Bone marrow (tissue), 2 donors: ENCODE data around the gene KDM4B.

Source experiments
- DNase-seq, 2 donors: peaks; one replicate each; lab custom pipeline; 2025; lab: John Stamatoyannopoulos, UW

Gene KDM4B

DNA sequence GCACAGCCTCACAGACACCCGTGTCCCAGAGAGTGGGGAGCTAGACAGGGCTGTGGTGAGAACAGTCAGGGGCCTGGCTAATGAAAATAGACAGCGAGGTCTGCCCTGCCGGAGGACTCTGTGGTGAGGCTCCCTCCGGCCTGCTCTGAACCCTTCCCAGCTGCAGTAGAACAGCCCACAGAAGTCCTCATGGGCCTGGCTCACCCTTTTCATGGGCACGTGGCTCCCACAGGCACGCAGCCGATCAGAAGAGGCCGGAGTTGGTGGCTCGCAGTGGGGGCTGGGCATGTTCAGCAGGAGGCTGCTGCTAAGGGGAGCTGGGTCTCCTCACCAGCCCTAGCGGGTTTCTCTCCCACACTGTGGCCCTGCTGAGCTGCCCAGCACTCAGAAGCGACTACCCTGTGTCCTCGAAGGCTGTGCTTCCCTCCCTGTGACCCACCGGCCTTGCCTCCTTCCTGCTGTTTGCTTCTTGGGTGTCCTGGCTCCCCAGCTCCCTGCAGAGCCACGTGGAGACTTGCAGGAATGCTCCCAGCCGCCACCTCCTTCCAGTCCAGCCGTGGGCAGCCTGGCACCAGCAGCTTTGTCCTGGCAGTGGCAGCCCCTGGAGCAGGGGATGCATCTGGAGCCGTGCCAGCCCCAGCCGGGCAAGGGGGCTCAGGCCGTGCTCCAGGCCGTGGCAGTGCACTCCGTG, 138.7 kb downstream of the KDM4B start:
- DNase-seq, result no peak

- no peak for DNase-seq
Observed at GRCh38 chr19:5108123-5108596, 139.2 kb downstream of the KDM4B start.

GRCh38 chr19:5108866-5109265, 140.0 kb downstream of the KDM4B start:
- DNase-seq, result no peak

DNA sequence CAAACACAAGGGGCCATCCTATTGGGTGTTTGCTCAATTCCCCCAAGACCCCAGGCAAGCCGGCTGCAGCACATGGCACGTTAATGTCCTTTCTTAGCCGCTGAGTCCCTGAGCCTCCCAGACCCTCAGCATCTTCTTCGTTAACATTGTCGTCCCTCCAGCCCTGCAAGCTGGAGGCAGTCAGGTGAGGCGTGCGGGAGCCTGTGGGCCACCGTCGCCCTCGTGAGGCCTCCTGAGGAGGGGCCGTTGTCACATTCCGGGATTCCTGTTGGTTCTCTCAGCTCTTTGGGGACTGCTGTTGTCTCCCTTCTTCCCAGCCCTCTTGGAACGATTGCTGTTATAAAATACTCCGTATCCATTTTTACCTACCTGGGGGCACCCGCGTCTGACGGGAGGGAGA, 140.6 kb downstream of the KDM4B start:
- no peak for DNase-seq

GRCh38 chr19:5110546-5110945, 141.6 kb downstream of the KDM4B start:
- DNase-seq, result no peak

DNA sequence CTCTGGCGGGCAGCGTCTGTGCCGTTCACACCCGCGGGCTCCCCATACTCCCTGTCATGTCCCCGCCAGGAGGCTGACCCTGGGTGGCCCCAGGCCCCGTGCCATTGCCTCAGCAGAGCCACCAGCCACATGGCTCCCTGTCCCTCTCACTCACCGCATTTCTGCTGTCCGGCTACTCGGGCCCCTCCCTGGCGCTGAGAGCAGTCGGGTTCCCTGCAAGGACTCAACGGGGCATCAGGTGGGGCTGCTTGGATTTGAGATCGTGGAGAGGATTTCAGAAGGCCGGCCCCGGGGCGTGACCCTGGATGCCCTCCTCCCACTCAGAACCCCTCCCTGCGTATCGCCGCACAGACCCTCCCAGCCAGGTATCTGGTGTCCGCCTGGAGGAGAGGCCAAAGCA, 142.1 kb downstream of the KDM4B start:
- DNase-seq, result no peak

DNA sequence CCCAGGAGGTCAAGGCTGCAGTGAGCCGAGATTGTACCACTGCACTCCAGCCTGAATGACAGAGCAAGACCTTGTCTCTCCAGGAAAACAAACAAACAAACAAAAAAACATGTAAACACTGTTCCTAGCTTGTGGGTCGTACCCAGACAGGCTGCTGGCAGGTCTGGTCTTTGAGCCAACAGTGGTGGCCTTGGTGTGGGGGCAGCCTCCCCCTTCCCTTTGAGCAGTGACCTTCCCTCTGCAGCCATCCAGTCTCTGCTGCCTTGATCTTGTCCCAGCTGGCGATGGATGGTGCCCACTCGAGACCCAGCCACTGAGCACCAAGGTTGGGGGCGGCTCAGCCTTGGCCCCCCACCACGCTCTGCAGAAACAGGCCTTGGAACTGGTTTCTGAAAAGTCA, 143.3 kb downstream of the KDM4B start:
- no peak for DNase-seq

GRCh38 chr19:5112681-5113575, 144.0 kb downstream of the KDM4B start:
- DNase-seq, result no peak

DNA sequence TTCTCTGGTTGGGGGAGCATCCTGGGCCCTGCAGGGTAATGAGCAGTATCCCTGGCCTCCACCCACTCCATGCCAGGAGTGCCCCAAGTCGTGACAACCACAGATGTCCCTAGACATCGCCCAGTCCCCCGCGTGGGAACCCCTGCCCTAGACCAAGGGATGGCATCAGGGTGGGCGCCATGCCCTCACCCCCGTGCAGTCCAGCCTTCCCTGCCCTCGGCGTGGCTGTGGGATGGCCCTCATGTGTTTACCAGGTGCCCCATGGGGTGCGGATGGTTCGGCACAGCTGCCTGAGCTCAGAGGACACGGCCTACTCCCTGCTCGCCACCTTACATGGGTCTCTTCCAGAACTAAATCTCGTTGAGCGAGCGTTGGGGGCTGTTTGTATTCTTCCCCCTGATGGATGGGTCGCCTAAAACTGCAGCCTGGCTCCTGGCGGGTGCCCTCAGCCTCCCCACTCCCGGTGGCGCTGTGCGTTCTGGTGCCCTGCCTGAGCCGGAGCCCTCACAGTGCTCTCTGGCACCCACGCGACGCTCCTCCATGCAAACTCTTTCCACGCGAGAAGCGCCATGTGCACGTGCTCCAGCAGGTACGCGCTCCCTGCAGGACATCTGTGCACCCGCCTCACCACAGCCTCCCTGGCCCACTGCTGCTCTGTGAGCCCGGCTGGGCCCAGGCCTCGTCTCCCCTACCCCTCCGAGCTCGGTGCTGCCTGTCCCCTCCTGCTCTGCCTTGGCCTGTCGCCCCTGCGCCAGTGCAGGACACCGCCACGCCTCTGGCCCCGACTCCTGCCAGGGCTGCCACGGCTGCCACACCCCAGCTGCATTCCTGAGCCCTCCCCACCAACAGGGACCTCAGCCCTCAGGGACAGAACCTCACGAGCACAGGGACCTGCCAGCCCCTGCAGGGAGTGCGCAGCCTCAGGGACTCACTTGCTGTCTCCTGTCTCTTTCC, 145.0 kb downstream of the KDM4B start:
- no peak for DNase-seq

- DNase-seq, result no peak
Observed at GRCh38 chr19:5114727-5115126, 145.8 kb downstream of the KDM4B start.

GRCh38 chr19:5115351-5115750, 146.4 kb downstream of the KDM4B start:
- no peak for DNase-seq

DNA sequence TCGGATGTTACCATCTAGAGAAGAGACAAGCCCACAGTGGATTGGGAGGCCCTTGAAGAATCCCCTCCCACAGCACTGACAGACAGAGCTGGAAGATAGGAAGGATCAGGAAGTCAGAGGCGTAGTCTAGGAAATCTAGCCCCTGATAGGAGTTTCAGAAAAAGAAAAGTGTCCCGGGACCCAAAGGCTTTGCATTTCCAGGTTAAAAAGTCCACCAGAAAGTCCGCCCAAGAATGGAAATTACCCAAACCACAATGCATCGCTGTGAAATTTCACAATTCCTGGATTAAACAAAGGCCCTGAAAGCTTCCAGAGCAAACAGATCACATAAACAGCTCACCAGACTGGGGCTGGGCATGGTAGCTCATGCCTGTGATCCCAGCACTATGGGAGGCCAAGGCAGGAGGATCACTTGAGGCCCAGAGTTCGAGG, 146.9 kb downstream of the KDM4B start:
- DNase-seq, result no peak

GRCh38 chr19:5116292-5116691, 147.4 kb downstream of the KDM4B start:
- DNase-seq, result no peak

DNA sequence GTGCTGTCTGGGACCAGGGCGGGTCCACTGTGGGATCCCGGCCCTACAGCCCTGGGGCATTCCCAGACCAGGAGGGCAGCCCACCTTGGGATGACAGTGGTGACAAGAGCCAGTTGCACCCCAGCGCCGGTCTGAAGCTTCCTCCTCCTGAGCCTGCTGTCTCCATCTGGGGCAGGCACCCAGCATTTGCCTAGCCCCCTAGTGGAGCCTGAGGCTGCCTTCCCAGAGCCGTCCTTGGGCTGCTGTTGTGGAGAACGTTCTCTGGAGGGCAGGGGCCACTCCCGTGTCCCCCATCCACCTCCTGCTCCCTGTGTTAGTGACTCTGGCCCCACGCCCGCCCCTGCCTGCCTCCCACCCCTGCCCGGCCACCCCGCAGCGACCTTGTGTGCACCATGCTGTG, 148.5 kb downstream of the KDM4B start:
- DNase-seq, result no peak

GRCh38 chr19:5118026-5118425, 149.1 kb downstream of the KDM4B start:
- no peak for DNase-seq

- DNase-seq, result no peak
Observed at GRCh38 chr19:5119297-5119998, 150.5 kb downstream of the KDM4B start.

DNA sequence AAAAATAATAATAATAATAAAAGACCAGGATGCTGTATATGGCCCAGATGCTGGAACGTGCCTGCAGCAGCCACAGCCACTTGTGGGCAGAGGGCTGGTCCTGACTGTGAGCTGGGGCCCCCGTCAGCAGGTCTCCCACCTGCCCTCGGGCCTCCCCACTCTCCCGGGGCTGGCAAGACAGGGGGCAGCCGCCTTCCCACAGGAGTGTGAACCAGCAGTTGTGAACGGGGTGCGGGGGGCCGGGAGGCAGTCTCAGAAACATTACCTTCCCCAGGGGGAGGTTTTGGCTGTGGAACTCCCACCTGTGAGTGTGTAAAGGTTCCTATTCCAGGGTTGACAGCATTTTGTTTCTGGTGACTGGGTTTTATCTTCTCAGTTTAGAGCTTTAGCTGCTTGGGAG, 151.4 kb downstream of the KDM4B start:
- DNase-seq, result no peak

DNA sequence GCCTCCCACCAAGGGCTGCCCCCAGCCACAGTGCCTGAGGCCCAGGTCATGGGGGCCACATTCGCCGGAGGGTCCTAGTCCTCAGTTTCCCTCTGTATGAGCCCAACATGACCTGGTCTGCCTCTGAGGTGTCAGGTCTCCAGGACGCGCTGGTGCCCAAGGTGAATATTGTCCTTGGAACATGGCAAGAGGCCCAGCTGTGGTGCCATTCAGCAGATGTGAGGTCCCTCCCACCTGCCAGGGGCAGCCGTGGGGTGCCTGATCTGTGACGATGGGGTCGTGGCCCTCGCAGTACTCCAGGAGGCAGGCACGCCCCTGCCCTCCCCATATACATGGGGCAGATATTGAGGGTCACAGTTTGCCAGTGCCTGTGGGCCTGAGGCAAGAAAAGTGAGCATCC, 151.9 kb downstream of the KDM4B start:
- no peak for DNase-seq

DNA sequence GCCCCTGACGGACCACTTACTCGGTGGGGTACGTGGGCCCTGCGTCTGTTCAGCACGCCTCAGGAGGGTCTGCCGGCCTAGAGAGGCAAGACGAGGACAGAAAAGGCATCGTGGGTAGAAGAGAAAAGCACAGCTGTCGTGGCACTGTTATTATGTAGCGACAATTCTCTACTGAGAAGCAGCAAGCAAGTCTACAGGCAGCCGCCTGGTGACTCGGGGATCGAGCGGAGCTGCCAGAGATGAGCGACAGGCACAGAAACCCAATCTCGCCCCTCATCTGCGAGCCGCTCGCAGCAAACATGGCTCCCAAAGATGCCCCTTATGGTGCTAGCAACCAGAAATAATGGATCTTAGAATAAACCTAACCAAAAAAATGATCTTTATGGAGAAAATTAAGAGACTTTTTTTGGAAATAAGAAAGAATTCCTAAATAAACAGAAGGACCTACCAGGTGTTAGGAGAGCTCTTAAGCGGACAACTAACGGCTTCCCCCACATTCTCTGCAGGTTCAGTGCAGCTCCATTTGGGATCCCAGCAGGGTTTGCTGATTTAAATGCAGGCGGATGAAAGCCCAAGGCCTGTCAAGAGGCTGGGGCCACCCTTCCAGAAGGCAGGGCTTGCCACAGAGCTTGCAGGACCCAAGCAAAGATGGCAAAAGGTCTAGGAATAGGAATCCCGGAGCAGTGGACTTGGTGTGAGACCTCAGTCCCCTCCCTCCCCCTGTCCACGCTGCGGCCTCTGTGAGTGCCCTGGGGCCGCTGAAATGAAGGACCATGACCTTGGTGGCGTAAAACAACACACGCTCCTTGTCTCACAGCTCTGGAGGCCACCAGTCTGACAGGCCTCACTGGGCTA, 152.6 kb downstream of the KDM4B start:
- no peak for DNase-seq

- peak in 1 of 2 donors; percentile 68 for DNase-seq
Observed at GRCh38 chr19:5122121-5122400, 153.1 kb downstream of the KDM4B start.
